ENCODE data around the gene MRPL52.
A peak's percentile ranks its signal among the peaks of the same experiment; 100 is the strongest.
"Not testable (repeated sequence)": the region's sequence is repeated elsewhere in the genome, so short reads cannot be mapped to it uniquely, and the experiment has no call there.

Gene MRPL52

DNA sequence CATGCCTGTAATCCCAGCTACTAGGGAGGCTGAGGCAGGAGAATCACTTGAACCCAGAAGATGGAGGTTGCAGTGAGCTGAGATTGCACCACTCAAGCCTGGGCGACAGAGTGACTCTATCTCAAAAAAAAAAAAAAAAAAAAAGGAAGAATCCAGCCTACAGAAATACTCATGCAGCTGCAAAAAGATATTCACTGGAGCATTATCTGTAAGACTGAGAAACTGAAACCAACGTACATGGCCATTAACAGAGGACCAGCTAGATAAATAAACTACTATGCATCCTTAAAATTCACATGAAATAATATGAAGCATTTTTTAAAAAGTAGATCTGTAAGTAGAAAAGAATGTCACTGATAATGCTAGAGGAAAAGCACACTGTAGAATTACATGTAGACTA, 18.0 kb upstream of the MRPL52 start:
- no peak for DNase-seq

DNA sequence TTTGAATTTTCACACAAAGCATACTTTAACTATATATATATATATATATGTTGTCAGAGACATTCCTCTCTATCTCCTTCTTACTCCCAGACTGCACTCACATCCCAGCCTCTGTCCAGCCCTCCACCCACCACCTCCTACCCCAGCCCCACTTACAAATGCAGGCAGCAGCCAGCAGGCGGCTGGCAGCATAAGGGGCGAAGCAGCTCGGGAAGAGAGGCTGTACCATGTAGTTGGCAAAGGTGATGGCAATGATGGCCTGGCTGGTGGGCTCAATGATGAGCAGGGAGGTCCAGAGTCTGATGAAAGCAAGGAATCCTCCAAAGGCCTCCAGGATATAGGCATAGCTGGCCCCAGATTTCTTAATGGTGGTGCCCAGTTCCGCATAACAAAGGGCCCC, 16.9 kb upstream of the MRPL52 start:
- no peak for DNase-seq

DNA sequence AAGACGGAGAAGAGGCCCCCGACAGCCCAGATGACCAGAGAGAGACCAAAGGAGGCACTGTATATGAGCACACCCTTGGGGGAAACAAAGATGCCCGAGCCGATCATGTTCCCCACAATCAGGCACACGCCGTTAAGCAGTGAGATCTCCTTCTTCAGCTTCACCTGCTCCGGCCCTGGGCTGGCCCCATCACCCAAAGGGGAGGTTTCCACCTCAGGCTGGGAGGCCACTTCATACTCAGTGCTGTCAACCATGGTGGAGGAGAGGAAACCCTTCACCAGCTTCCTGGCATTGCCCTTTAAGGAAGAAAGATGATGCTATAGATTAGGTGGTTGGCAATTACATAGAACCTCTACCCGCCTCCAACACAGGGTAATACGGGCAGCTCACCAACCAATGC, 16.5 kb upstream of the MRPL52 start:
- no peak for DNase-seq

DNA sequence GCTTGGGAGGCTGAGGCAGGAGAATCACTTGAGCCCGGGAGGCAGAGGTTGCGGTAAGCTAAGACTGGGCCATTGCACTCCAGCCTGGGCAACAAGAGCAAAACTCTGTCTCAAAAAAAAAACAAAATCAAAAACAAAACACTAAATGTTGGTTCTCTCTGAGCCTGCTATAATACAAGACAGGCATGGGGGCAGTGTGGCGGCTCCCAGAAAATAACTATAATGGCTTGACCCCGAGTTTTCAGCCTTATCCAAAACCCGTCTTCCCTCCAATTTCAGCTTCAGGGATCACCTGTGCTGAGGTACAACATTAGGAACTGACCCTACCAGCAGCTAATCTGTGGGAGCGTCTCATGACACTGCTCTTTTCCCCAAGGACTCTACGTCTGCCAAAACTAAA, 15.3 kb upstream of the MRPL52 start:
- no peak for DNase-seq

DNA sequence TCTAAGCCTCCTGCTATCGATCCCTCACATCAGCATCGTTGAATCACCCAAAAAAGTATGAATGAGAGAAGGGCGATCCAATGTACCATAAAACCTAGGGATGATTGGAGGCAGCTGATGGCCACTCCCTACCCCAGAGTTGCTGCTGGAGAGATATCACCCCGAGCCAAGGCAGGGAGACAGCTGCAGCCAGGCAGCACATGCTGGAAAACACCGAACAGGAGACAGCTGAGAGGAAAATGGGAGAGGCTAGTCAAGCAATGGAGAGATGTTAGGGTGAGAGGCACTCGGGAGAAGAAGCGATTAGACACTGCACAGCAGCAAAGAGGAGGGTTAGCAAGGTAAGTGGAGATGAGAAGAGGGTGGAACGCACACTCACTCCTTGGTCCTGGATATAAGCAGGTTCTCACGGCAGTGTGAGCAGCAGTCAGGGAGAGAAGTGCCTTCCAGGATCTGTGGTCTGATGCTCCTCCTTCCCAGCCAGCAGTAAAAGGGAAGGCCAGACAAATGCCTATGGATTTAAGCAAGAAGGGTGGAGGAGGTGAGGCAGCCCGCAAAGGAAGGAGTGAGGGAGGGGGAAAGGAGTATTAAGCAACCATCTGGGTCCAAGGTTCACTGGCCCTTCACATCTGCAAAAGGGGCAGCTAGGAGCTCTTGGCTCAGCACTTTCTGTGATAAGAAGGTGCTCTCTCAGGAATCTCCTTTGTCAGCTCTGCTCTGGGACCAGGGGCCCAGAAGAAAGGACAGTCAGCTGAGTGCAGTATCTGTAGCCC, 14.6 kb upstream of the MRPL52 start, which contains the start of gene SLC7A7:
Gene SLC7A7 (minus strand): TSS at position 495 of the 773 bp plus-strand sequence. CDS start 2,037 bp downstream, outside the sequence.
- DNase-seq, result no peak

DNA sequence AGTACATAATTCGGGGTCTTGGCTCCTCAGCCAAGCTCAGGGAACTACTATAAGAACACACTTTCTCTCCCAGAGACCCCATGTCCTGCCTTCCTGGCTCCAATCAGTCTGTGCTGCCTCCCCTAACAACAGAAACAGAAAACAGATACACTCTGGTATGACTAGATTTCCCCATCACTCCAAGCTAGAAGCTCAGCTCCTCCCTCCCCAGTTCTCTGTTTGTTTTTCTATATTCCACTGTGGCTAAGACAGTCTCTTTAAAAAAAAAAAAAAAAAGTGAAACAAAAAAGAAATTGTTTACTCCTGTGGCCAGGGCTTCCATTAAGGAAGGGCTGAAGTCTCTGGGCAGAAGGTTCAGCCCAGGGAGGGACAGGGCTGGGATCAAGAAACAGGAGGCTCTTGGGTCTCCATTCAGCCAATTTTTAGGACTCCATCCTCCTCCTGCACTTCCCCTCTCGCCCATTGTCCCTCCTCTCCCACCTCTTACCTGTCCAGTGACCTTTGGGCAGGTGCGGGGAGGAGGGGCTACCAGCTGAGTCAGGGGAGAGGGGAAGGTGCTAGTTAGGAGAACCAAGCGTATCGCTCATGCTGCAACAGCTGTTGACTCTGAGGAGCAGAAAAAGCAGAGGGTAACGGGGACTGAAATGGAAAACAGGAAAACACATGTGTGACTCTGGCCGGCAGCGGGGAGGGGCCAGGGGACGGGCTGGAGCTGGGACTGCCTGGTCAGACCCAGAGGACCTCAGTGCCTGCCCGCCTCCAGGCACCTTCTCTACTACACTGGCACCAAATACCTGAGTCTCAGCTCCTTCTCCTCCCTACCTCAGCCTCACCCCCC, 10.3 kb upstream of the MRPL52 start:
- DNase-seq, result peak; percentile 54

DNA sequence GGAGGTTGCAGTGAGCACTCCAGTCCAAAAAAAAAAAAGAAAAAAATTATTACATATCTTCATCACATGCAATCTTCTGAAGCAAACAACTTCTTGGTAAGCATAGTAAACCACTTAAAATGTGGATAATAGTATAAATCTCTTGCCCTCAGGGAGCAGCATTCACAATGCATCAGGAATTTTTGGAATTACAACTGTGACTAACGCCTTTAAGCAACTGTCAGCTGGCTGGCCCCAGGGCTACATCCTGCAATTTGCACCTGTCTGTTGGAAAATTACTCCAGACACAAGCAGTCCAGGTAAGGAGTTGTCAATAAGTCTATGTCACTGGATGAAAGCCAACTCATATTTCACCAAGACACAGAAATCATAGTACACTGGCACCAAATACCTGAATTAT, 9.0 kb upstream of the MRPL52 start:
- DNase-seq, result no peak

DNA sequence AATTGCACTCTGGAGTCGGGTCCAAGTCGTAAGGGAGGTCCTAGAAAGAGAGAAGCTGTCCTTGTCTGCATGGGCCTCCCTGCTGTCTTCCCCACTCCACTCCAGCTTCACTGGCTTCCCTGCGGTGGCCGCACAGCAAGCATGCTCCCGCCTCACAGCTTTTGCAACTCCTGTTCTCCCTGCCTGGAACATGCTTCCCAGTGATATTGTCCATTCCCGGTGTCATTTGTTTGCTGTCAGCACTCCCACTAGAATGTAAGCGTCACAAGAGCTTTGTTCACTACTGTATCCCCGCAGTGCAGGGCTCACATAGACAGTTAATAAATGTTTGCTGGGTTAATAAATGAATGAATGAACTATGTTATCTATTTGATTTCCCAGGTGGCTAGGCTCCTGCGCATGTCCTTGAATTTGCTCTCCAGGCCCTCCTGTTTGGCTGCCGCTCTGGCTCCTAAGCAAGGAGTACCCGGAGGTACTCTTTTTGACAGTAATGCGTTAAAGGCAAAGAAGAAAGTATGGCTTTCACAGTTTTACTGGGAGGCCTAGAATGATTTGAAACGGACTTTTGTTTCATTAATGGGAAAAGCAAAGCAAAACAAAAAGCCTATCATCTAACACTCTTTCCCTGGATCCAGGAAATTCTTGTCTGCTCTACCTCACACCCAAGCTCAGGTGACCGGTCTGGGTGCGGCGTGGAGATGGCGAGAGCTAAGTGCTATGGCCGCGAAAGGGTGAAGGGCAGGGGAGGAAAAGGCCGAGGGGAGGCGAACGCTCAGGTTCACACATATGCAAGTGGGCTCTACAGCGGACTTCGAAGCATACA, 8.3 kb upstream of the MRPL52 start:
- no peak for DNase-seq

DNA sequence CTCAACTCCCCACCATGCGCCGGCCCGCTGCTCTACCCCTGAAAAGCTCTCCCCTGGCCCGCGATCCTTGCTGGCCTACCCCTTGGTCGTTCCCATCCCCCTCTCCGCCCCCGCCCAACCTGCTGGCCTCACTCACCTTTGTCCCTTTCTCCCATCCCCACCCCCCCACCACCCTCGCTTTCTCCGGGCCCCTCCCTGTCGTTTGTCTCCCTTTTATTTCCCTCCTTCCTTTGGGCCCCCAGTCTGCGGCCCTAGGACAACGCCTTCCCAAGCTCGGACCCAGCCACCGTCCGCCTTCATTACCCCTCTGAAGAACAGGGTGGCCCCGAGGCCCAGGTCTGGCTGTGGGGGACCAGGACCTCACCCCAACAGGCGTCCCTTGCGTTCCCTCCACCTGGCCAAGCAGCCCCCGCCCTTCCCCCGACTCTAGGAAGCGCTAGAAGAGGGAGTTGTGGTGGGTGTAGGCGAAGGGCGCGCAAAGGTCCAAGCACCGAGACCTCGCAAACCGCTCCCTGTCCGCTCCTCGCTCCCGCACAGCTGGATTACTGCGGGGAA, 7.6 kb upstream of the MRPL52 start:
- no peak for DNase-seq

DNA sequence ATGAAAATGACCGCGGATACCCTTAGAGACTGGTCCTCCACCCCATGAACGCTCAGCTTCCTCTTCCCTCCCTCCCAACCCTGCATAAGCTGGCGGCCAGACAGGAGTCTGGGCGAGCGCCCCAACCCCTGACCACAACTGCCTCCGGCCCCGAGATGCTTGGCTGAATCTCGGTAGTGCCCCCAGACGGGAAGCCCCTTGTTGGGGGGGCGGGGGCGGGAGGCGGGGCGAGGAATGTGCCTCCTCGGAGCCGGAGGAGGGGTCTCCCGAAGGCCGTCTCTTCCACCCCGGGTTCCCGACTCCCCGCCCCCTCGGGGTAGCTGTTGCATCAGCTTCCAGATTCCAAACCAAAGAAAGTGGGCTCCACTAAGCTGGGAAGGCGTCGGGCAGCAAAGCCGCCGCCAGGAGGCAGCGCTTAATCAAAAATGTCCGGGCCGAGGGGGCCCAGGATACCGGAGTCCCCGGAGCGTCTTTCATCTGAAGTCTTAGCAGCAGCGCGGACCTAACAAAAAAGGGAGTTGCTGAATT, 7.1 kb upstream of the MRPL52 start:
- DNase-seq, result peak; percentile 78

DNA sequence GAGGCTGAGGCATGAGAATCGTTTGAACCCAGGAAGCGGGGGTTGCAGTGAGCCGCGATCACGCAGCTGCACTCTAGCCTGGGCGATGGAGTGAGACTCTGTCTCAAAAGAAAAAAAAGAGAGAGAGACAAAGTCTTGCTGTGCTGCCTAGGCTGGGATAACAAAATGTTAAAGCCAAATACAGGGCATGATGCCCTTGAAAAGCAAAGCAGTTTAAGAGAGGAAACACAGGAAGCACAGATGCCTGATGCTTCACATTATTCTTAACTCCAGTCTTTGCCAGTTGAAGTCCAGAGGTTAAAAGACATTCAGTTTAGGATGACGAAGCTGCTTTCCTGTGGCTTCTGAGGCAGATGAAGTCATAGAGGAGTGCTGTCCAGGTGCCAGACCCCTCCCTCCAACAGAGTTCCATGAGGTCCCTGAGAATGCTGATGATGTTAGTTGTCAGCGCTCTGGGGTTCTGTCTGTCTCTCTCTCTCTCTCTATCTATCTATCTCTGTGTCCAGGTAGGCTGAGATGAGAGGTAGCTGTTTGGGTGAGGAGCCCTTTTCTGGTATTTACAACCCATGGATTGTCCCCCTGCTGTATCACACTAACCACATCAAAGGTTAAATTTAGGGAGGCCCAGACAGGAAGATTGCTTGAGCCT, 4.9 kb upstream of the MRPL52 start:
- peak; percentile 60 for DNase-seq

DNA sequence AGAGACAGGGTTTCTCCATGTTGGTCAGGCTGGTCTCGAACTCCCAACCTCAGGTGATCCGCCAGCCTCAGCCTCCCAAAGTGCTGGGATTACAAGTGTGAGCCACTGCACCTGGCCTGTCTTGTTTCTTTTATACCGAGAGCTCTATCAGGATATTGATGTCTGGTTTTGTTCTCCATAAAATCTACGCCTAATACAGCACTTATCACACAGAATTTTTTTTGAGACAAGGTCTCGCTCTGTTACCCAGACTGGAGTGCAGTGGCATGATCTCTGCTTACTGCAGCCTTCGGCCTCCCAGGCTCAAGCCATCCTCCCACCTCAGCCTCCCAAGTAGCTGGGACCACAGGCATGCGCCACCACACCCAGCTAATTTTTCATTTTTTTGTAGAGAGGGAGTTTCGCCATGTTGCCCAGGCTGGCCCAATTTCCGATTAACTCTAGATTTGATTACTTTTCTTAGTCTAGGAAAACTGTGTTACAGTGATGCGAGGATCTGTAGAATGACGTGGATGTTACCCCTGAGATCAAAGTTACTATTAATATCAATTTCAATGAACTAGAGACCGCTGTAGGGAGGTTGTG, 519 bp upstream of the MRPL52 start:
- not testable (repeated sequence) for DNase-seq

DNA sequence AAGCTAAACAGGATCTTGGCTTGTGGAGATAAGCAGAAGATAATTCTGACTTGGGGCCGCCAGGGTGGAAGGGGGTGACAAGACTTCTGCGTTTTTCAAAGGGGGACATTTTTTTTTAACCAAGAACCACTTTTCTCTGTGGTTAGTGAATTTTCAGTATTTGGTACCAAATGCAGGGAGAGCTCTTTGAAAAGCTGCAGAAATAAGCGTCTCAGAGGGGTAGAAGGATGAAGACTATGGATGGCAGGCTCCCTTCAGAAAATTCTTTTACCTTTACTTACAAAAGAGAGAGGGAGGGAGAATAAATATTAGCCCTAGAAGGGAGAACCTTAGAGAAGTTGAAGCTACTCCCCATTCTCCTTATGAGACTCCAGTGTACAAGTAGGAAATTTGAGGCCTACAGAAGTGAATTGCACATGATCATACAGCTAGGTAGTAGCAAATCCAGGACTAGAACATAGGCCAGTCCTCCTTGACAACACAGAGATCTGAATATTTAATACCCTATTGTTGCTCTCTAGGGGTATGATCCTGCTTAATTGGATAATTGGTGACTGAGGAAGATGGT, 840 bp downstream of the MRPL52 start:
- no peak for DNase-seq

DNA sequence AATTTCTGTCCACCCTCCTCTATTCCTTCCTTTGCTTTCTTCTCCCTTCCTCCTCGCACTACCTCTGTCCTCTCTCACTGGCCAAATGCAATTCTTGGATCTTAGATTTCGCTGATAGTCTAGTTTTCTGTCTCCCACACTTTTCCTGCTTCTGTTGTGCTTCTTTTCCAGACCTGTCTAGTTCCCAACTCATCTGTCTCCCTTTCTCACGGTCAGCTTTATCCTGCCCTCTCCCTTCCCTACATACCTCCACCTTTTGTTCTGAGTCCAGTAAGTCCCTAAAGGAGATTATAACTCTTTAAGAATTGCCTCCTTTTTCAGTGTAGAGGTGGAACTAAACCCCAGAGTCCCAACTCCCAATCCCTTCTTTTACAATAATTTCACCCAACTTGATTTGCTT, 5.8 kb downstream of the MRPL52 start:
- DNase-seq, result no peak

DNA sequence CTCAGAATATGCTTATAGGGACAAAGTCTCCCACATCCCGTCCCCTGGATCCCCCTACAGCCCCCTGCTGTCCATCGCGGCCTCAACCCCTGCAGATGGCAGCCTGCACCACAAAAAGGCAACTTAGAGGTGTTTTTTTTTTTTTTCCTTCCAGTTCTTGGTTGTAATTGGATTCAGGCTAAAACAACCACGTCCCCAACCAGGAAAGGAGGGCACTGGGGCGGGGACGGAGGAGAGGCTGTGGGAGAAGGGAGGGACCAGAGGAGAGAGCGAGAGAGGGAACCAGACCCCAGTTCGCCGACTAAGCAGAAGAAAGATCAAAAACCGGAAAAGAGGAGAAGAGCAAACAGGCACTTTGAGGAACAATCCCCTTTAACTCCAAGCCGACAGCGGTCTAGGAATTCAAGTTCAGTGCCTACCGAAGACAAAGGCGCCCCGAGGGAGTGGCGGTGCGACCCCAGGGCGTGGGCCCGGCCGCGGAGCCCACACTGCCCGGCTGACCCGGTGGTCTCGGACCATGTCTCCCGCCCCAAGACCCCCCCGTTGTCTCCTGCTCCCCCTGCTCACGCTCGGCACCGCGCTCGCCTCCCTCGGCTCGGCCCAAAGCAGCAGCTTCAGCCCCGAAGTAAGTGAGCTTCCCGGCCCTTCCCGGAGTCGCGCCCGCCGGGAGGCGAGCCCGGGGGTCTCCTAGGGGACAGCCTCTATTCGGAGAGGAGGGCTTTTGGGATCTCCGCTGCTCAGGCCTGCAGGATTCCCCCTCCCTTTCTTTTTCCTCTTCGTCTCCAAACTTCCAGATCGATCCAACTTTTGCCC, 6.8 kb downstream of the MRPL52 start, which contains the start of gene MMP14:
Gene MMP14 (plus strand): TSS at position 285 of the 813 bp plus-strand sequence. CDS start 233 bp downstream, at position 518.
- peak; percentile 82 for DNase-seq

DNA sequence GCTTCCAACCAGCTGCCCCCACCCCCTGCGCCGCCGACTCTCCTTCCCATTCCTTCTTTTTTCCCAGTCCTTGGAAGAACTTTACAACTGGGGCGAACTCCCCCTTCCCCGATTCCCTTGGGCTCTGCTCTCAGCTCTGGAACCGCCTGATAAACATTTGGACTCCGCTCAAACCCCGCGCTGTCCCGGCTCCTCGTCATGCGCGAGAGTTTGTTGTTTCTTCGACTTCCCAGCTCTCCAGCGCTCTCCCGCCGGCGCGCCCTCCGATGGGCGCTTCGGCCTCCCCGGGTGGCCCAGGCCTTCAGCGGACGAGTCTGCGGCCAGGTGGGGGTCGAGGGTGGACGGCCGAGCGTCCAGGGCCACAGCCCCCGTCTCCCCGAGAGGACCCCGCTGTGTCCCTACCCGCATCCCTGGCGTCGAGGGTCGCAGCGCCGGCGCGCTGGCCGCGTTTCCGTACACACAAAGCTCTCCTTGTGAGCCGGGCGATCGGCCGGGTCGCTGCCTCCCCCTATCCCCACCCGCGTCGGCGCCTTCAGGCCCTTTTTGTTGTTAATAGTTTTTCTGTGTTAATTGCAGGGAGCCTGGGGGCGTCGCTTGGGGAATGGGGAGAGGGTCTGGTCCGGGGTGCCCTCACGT, 7.5 kb downstream of the MRPL52 start:
- DNase-seq, result no peak

DNA sequence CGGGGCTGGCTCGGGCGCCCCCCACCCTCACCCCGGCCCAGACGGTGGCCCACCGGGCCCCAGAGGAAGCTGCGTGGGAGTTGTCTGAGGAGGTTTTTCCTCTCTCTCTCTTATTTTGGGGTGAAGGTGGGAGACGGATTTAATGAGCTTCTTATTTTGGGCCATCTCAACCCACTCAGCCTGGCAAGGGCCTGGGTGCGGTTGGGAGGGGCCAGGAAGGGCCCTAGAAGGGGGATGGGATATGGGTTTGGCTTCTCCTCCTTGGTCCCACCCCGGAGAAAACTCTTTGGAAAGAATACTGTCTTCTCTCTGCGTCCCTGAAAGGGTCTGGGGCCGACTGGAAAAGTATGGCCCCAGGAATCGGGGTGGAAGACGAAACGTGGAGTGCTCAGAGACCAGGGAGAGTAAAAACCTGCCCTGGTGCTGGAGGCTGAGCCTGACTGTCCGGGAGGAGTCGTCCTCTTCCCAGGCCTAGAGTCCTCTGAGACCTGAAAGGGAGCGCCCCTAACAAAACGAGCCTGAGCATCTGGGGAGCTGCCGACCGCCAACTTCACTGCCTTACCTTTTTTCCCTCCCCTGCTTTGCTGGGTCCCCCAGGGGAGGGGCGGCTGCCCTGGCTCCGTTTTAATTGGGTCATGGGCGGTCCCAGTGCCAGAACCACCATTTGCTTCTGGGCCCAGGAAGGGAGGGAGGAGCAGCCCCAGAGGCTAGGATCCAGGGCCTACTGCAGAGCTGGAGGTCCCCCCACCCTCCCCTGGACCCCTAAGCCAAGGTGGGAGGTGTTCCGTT, 8.3 kb downstream of the MRPL52 start:
- DNase-seq, result no peak

DNA sequence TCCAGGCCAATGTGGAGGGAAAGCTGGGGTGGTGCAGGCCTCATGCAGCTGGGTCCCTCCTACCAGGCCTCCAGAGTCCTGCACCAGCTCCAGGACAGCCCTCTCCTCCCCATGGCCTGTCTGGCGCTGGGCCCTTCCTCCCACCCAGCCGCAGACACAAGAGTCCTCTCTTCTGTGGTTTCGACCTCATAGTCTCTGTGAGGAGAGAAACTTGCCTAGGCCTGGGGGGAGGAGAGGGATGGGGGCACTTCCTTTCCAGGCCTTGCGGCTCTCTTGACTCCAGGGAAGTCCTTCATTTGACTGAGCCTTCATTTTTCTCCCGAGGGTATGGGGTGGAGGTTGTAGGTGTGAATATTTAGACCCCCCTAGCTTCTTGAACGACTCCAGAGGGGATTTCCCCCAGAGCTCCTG, 8.9 kb downstream of the MRPL52 start:
- no peak for DNase-seq
